Hepatocyte (in vitro differentiated cells): ENCODE measurements around the gene MPP1.

Source experiments
- EZH2 ChIP-seq: fragments of 200-600 bp; sonication (generic); IDR thresholded peaks from 2 replicates; pipeline ENCODE4 v1.6.1; 2016; ENCODE audit warnings: antibody characterized with exemption, mild to moderate bottlenecking, borderline replicate concordance
- TF ChIP-seq, protein P1 (sequence below): fragments of 200-600 bp; sonication (generic); IDR thresholded peaks from 2 replicates; pipeline ENCODE4 v1.5.1; 2016; ENCODE audit warnings: antibody characterized with exemption, mild to moderate bottlenecking; ENCODE audit not compliant: poor library complexity

DNA sequence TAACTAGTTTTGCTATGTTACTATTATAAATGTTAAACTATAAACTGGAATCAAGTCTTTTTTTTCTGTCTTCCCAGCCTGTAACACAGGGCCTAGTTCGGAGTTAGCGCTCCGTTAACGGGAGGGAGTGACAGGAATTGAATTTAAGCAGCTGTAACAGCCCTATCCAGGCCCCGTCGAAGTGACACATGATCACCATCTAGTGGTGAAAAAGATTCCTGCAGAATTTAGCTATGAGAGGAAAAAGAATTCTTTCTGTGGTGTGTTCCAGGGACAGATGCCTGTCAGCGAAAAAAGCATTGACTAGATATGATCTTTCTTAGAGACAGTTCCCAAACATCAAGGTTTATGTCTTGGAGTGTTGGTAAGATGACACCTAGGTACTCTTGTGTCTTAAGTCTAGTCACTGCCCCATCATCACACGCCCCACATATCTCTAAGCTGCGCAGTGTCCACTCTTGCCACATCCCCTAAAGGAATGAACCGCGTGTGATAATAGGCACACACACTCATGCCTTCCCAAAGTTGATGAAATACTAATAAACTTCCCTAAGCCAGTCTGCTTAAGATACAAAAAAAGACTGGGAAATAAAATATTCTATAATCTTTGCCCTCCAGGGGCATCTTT is 56.5 kb downstream of the MPP1 start:
- TF ChIP-seq, protein P1, sequence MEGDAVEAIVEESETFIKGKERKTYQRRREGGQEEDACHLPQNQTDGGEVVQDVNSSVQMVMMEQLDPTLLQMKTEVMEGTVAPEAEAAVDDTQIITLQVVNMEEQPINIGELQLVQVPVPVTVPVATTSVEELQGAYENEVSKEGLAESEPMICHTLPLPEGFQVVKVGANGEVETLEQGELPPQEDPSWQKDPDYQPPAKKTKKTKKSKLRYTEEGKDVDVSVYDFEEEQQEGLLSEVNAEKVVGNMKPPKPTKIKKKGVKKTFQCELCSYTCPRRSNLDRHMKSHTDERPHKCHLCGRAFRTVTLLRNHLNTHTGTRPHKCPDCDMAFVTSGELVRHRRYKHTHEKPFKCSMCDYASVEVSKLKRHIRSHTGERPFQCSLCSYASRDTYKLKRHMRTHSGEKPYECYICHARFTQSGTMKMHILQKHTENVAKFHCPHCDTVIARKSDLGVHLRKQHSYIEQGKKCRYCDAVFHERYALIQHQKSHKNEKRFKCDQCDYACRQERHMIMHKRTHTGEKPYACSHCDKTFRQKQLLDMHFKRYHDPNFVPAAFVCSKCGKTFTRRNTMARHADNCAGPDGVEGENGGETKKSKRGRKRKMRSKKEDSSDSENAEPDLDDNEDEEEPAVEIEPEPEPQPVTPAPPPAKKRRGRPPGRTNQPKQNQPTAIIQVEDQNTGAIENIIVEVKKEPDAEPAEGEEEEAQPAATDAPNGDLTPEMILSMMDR = peak; percentile 67
- TF ChIP-seq EZH2 = no peak
